Mesenteric fat pad (tissue), 1 donor: ENCODE data around the gene APC2. TPM values are rescaled to one million over a fixed set of nuclear protein-coding genes. Genes with fewer than 3 reads are reported as not detected.

ENCODE experiments used
- DNase-seq: peaks from one replicate; pipeline ENCODE4 v3.0.0-alpha.2; 2020; ENCODE audit warnings: low spot score
- total RNA-seq: library from RNA; stranded (reverse); fragmentation: NEBNext Ultra II Directional; extraction: Animal tissue kit (Norgen Biotek cat#: 25700); gene quantifications from one replicate; pipeline ENCODE4 v1.2.1, GENCODE V29; 2021
- donor health status: DM: yes; HTN: yes; CAD: no.

Gene APC2
- total RNA-seq, 1 donor from 2014 or later, result 0.10 TPM

DNA sequence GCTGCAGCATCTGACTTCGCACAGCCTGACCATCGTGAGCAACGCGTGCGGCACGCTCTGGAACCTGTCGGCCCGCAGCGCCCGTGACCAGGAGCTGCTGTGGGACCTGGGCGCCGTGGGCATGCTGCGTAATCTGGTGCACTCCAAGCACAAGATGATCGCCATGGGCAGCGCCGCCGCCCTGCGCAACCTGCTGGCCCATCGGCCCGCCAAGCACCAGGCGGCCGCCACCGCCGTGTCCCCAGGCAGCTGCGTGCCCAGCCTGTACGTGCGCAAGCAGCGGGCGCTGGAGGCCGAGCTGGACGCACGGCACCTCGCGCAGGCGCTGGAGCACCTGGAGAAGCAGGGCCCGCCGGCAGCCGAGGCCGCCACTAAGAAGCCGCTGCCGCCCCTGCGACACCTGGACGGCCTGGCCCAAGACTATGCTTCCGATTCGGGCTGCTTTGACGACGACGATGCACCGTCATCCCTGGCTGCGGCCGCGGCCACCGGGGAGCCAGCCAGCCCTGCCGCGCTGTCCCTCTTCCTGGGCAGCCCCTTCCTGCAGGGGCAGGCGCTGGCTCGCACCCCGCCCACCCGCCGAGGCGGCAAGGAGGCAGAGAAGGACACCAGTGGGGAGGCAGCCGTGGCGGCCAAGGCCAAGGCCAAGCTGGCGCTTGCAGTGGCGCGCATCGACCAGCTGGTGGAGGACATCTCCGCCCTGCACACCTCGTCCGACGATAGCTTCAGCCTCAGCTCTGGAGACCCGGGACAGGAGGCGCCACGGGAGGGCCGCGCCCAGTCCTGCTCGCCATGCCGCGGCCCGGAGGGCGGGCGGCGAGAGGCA lies 15.5 kb downstream of the APC2 start:
- DNase-seq, result no peak

DNA sequence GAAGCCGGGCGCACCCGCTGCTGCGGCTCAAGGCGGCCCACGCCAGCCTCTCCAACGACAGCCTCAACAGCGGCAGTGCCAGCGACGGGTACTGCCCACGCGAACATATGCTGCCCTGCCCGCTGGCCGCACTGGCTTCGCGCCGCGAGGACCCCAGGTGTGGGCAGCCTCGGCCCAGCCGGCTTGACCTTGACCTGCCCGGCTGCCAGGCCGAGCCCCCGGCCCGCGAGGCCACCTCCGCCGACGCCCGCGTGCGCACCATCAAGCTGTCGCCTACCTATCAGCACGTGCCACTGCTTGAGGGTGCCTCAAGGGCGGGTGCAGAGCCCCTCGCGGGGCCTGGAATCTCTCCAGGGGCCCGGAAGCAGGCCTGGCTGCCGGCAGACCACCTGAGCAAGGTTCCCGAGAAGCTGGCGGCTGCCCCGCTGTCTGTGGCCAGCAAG lies 16.1 kb downstream of the APC2 start:
- DNase-seq, result no peak

DNA sequence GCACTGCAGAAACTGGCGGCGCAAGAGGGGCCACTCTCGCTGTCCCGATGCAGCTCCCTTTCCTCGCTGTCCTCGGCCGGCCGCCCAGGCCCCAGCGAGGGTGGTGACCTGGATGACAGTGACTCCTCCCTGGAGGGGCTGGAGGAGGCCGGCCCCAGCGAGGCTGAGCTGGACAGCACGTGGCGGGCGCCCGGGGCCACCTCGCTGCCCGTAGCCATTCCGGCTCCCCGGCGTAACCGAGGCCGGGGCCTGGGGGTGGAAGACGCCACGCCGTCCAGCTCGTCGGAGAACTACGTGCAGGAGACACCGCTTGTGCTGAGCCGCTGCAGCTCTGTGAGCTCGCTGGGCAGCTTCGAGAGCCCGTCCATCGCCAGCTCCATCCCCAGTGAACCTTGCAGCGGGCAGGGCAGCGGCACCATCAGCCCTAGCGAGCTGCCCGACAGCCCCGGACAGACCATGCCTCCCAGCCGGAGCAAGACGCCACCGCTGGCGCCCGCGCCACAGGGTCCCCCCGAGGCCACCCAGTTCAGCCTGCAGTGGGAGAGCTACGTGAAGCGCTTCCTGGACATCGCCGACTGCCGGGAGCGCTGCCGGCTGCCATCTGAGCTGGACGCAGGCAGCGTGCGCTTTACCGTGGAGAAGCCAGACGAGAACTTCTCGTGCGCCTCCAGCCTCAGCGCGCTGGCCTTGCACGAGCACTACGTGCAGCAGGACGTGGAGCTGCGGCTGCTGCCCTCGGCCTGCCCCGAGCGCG lies 16.7 kb downstream of the APC2 start:
- no peak for DNase-seq

DNA sequence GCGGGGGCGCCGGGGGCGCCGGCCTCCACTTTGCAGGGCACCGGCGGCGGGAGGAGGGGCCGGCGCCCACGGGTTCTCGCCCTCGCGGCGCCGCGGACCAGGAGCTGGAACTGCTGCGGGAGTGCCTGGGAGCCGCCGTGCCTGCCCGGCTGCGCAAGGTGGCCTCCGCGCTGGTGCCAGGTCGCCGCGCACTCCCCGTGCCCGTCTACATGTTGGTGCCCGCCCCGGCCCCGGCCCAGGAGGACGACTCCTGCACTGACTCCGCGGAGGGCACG lies 17.2 kb downstream of the APC2 start:
- DNase-seq, result no peak

DNA sequence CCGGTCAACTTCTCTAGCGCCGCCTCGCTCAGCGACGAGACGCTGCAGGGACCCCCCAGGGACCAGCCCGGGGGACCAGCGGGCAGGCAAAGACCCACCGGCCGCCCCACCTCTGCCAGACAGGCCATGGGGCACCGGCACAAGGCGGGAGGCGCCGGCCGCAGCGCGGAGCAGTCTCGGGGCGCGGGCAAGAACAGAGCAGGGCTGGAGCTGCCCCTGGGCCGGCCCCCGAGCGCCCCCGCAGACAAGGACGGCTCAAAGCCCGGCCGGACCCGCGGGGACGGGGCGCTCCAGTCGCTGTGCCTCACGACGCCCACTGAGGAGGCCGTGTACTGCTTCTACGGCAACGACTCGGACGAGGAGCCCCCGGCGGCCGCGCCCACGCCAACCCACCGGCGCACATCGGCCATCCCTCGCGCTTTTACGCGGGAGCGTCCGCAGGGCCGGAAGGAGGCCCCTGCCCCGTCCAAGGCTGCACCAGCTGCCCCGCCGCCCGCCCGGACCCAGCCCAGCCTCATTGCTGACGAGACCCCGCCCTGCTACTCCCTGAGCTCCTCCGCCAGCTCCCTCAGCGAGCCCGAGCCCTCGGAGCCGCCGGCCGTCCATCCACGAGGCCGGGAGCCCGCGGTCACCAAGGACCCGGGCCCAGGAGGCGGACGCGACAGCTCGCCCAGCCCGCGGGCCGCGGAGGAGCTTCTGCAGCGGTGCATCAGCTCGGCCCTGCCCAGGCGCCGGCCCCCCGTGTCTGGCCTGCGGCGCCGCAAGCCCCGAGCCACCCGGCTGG lies 17.8 kb downstream of the APC2 start:
- DNase-seq, result no peak

DNA sequence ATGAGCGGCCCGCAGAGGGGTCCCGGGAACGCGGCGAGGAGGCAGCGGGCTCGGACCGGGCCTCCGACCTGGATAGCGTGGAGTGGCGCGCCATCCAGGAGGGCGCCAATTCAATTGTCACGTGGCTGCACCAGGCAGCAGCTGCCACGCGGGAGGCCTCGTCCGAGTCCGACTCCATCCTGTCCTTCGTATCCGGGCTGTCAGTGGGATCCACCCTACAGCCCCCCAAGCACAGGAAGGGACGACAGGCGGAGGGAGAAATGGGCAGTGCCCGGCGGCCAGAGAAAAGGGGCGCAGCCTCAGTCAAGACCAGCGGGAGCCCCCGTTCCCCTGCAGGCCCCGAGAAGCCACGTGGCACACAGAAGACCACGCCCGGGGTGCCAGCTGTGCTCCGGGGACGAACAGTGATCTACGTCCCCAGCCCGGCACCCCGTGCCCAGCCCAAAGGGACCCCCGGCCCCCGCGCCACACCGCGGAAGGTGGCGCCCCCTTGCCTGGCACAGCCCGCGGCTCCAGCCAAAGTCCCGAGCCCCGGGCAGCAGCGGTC lies 18.4 kb downstream of the APC2 start:
- no peak for DNase-seq

DNA sequence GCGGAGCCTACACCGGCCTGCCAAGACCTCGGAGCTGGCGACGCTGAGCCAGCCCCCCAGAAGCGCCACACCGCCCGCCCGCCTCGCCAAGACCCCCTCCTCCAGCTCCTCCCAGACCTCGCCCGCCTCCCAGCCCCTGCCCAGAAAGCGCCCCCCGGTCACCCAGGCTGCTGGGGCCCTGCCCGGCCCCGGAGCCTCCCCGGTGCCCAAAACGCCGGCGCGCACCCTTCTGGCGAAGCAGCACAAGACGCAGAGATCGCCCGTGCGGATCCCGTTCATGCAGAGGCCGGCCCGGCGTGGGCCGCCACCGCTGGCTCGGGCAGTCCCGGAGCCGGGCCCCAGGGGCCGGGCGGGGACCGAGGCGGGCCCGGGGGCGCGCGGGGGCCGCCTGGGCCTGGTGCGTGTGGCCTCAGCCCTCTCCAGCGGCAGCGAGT lies 18.9 kb downstream of the APC2 start:
- no peak for DNase-seq

DNA sequence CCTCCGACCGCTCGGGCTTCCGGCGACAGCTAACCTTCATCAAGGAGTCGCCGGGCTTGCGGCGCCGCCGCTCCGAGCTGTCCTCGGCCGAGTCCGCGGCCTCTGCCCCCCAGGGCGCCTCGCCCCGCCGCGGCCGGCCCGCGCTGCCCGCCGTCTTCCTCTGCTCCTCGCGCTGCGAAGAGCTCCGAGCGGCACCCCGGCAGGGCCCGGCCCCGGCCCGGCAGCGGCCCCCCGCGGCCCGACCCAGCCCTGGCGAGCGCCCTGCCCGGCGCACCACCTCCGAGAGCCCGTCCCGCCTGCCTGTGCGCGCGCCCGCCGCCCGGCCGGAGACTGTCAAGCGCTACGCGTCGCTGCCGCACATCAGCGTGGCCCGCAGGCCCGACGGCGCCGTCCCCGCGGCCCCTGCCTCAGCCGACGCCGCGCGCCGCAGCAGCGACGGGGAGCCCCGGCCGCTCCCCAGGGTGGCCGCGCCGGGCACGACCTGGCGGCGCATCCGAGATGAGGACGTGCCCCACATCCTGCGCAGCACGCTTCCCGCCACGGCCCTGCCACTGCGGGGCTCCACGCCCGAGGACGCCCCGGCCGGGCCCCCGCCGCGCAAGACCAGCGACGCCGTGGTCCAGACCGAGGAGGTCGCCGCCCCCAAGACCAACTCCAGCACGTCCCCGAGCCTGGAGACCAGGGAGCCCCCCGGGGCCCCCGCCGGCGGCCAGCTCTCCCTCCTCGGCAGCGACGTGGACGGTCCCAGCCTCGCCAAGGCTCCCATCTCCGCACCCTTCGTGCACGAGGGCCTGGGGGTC lies 19.5 kb downstream of the APC2 start:
- DNase-seq, result no peak

DNA sequence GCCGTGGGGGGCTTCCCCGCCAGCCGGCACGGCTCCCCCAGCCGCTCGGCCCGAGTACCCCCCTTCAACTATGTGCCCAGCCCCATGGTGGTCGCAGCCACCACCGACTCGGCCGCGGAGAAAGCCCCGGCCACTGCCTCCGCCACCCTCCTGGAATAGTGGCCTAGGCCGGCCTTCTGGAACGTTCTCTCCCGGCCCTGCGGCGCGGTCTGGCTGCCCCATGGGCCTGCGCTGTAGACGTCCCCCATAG lies 20.1 kb downstream of the APC2 start:
- DNase-seq, result no peak

DNA sequence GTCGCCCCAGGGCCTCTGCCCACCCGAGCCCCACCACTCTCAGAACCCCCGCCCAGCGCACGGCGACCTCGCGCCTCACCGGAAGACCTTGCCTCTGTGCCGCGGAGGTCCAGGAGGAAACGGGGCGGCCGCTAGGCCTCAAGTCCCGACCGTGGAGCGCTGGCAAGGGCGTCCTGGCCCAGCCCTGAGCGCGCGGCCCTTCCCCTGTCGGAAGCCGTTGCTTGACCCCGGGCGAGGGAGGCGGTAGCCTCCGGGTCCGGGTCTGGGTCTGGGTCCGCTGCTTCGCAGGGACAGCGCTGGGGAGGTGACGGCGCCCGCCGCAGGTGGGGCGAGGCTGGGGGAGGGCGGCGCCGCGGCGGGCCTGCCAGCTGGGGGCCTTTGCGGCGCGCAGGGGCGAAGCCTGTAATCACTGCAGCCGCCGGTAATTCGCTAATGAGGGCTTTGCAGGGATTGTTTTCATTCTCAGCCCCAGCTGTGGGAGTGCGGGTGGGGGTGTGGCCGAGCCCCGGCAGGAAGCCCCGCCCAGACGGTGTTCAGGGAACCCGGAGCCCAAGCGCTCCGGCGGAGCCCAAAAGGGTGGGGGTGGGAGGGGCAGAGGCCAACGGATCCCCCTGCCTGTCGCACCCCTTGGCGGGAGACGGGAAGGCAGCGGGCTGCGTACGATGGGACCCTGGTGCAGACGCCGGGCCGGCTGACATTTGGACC lies 20.5 kb downstream of the APC2 start:
- no peak for DNase-seq

DNA sequence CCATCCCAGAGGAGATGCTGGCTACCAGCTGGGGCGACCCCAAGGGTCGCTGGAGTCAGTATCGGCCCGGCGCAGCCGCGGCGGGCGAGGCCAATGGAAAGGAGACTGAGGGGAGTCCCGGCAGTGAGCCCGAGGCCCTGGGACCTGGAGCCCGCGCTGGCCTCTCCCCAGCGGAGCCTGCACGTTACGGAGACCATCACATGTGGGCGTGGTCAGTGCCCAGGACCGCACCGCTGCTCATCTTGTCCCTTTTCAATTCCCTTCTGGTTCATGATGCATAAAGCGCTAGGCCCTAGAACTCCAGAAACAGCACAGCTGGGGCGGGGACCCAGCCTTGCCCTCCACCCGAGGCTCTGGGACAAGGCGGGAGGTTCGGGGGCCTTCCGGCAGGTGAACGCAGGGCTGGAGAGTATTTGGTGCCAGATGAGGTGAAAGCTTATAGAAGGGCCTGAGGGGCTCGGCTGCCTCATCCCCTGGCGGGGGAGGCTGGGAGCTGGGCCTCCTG lies 21.1 kb downstream of the APC2 start:
- DNase-seq, result no peak

DNA sequence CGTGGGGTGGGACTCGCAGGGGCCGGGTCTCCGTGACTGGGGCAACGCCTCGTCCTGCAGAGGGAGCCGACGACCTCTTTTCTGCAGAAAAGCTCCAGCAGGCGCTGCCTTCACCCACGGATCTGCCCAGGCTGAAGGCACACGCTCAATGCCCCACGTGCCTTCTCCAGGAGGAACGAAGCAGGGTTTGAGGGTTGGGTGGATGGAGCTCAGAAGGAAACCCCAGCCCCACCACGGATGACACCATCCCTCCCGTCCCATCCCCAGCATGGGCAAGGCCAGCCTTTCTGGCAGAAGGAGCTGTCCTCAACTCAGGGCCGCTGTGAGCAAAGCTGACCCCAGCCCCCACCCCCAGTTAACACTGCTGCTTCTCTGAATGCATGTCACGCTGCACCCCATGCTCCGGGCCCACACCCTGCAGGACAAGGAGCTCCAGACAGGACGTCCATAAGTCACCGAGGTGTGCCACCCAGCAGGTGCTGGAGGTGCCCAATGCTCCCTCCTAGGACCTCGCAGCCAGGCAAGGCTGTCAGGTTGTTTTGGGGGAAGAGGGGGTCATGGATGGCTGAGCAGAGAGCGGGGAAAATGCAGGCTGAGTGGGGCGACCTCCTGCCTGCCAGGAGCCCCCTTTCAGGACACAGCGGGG lies 21.7 kb downstream of the APC2 start:
- no peak for DNase-seq

DNA sequence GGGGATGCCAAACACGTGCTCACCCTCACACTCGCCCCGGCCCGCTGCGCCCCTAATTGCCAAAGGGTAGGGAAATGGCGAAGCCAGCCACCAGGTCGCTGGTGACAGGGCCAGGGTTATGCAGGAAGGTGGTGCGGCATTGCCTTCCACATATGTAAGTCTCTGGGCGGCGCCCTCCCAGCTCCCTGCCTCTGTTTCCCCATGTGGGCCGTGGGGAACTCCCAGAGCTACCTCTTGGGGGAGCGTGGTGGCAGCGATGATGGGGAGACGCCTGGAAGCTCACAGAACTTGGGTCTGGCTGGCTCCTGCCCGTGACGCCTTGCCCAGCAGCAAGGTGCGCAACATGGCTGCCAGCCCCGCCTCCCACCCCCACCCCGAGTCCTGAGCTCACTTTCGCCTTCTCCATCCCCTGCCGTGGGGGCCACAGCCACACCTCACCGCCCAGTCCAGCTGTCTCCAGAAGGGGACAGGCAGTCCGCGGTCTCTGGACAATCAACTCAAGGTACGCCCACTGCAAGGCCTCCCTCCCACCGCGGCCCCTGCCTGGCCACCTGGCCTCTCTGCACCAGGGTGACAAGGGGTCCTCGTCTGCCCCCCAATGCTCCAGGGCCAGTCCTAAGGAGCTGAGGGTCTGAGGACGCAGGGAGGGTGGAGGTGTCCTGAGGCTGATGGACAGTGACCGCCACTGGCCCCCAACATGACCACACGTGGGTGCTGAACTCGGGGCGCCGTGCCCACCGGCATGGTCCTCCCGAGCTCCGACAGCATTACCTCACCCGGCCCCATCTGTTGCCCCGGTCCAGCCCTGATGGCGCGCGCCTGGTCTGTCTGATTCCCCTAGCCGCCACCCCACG lies 22.5 kb downstream of the APC2 start:
- no peak for DNase-seq

DNA sequence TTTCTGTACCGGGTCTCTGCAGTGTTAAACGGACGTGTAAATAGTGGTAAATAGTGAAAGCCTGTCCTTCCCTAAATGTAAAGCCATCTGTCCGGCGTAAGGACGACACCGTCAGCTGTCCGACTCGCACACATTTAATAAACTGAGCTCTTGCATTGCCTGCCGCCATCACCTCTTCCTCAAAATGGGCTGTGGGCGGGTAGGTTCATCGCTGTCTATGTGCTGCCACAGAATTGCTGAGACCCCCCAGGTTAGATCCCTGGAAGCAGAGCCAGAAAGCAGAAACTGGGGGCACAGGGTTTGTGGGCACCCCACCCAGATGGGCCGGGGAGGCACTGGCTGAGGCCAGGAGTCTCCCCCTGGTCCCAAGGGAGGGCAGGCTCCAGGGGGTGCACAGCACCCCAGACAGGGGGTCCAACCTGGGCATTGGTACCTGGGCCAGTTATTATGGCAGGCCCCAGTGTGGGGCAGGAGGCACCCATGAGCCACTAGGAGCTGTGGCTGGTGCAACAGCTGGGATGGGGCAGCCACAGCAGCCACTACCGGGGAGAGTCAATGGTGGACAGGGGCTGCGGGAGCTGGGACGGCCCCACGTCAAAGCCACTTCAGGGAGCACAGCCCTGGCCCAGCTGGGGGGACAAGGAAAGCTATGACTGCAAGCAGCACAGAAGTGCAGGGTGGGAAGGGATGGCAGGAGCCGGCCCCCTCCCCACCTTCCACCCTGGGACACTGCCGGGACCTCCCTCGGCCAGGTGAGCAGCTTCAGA lies 23.3 kb downstream of the APC2 start:
- no peak for DNase-seq

DNA sequence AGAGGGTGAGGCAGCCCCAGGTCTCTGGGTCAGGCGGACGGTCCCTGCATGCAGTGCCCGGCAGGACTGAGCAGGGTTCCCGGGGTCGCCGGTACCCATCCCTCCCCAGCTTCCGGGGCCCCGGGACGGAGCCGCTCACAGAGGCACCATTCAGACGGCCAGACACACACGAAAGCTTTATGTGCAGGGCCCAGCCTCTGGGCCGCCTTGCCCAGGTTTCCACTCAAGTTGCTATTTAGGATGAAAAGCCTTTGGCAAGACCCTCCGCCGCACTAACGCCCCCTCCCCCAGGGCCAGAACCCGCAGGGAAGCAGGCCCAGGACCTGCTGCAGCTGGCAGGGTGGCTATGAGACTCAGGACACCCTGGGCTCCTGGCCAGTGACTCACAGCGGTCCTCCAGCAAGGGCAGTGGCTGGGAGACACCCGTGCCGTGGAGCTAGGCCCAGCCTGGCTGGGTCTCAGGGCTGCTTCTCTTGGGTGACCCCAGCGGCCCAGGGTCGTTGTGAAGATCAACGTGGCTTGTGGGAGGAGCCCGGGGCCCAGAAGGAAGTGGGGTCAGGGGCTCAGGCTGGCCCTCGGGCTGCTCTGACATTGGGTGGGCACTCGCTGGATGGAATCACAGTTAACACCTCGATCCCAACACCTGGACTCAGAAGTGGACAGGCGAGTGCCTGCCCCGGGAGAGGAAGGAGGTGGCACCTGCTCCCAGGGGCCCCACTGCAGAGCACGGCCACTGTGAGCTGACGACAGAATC lies 24.3 kb downstream of the APC2 start:
- no peak for DNase-seq

DNA sequence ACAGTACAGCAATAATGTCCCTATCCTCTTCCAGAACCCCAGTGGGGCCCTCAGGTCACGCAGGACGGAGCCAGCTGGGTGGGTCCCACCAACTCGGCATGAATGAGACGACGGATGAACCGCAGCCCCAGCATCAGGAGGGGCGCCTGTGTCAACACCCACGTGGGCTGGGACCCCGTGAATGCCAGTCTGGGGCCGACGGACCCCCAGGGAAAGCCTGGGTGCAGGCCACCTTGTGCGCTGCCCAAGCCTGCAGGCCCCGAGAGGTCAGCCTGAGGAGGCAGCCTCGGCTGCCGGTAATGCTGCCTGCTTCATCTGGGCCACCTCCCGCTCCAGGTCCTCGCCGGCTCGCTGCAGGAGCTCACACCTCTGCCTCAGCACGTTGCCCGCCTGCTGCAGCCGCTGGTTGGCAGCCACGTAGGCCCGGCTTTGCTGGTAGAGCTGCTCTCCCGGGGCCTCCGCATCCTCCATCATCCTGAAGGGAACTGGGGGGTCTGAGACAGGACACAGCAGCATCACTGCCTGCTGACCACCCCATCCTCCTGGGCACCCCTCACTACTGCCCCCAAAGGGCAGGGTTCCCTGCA lies 24.9 kb downstream of the APC2 start:
- DNase-seq, result no peak
